PC-9 (cell line): ENCODE data around the gene SCN1A. TPM values are rescaled to one million over a fixed set of nuclear protein-coding genes. Genes with fewer than 3 reads are reported as not detected.

Experiments
- BruUV-seq: library from RNA; stranded (reverse); fragments of 400-500 nt; replicated peaks from 2 replicates; lab custom pipeline; 2021; lab: Mats Ljungman, UMichigan
- CTCF ChIA-PET: fragments of 300-600 bp; sonication (Branson Sonifier 250); formaldehyde crosslinking; loops from one replicate; lab custom pipeline; 2022; ENCODE audit warnings: antibody characterized with exemption; lab: Charles Lee
- POLR2A ChIA-PET: fragments of 300-600 bp; sonication (Branson Sonifier 250); formaldehyde crosslinking; loops from one replicate; lab custom pipeline; 2022; ENCODE audit warnings: antibody characterized with exemption; ENCODE audit not compliant: unreplicated experiment; lab: Charles Lee
- DNase-seq, 2 experiments: peaks; one replicate each; pipeline versions ENCODE4 v3.0.0 to v3.0.0-alpha.2; 2015 to 2022; ENCODE audit warnings: mixed read lengths in 1 of 2
- H2AFZ ChIP-seq: fragments of 200-600 bp; sonication (generic); 2 replicates; pipeline ENCODE4 v1.8.1; 2017; ENCODE audit warnings: antibody characterized with exemption
- H3F3A ChIP-seq: fragments of 200-600 bp; sonication (generic); 2 replicates; pipeline ENCODE4 v1.8.1; 2017; ENCODE audit warnings: antibody characterized with exemption, mild to moderate bottlenecking, low read depth; ENCODE audit not compliant: insufficient read depth
- H3K27ac ChIP-seq: fragments of 200-600 bp; sonication (generic); 2 replicates; pipeline ENCODE4 v1.6.1; 2016; ENCODE audit warnings: mixed run types
- H3K27me3 ChIP-seq: fragments of 200-600 bp; sonication (generic); 2 replicates; pipeline ENCODE4 v1.6.1; 2016; ENCODE audit warnings: low read depth, mixed run types; ENCODE audit not compliant: insufficient read depth
- H3K36me3 ChIP-seq: fragments of 200-600 bp; sonication (generic); 2 replicates; pipeline ENCODE4 v1.6.1; 2016; ENCODE audit warnings: low read depth, mixed run types
- H3K4me1 ChIP-seq: fragments of 200-600 bp; sonication (generic); replicated peaks from 2 replicates; pipeline ENCODE4 v1.6.1; 2016; ENCODE audit warnings: mixed run types; ENCODE audit not compliant: insufficient read depth
- H3K4me2 ChIP-seq: fragments of 200-600 bp; sonication (generic); 2 replicates; pipeline ENCODE4 v1.6.1; 2017; ENCODE audit warnings: mixed run types
- H3K4me3 ChIP-seq: fragments of 200-600 bp; sonication (generic); 2 replicates; pipeline ENCODE4 v1.6.1; 2016; ENCODE audit warnings: mixed run types
- H3K79me2 ChIP-seq: fragments of 200-600 bp; sonication (generic); 2 replicates; pipeline ENCODE4 v1.6.1; 2017; ENCODE audit warnings: low read depth, mixed run types
- H3K9me2 ChIP-seq: fragments of 200-600 bp; sonication (generic); 2 replicates; pipeline ENCODE4 v1.8.1; 2017; ENCODE audit warnings: mild to moderate bottlenecking; ENCODE audit not compliant: insufficient read depth
- H3K9me3 ChIP-seq: fragments of 200-600 bp; sonication (generic); 2 replicates; pipeline ENCODE4 v1.8.1; 2016; ENCODE audit warnings: low read depth; ENCODE audit not compliant: insufficient read depth
- H4K20me1 ChIP-seq: fragments of 200-600 bp; sonication (generic); 2 replicates; pipeline ENCODE4 v1.8.1; 2017; ENCODE audit not compliant: insufficient read depth
- EZH2 ChIP-seq: fragments of 200-600 bp; sonication (generic); IDR thresholded peaks from 2 replicates; pipeline ENCODE4 v1.8.0; 2017; ENCODE audit warnings: antibody characterized with exemption, low read depth
- intact Hi-C: fragments of 100-400 bp; cut with micrococcal nuclease; formaldehyde crosslinking; loops from one replicate; pipeline ENCODE4 v1.10.0; 2022; ENCODE audit not compliant: unreplicated experiment
- total RNA-seq: library from RNA; stranded (reverse); gene quantifications from 2 replicates; pipeline ENCODE4 v1.2.3, GENCODE V29; 2021
- TF ChIP-seq, protein P1 (sequence below): fragments of 200-600 bp; sonication (generic); conservative IDR thresholded peaks from 2 replicates; pipeline ENCODE4 v1.6.1; 2017; ENCODE audit warnings: mixed run types, antibody characterized with exemption, mild to moderate bottlenecking, moderate library complexity

Gene SCN1A
- total RNA-seq, 1 experiment from 2014 or later, result not detected

DNA sequence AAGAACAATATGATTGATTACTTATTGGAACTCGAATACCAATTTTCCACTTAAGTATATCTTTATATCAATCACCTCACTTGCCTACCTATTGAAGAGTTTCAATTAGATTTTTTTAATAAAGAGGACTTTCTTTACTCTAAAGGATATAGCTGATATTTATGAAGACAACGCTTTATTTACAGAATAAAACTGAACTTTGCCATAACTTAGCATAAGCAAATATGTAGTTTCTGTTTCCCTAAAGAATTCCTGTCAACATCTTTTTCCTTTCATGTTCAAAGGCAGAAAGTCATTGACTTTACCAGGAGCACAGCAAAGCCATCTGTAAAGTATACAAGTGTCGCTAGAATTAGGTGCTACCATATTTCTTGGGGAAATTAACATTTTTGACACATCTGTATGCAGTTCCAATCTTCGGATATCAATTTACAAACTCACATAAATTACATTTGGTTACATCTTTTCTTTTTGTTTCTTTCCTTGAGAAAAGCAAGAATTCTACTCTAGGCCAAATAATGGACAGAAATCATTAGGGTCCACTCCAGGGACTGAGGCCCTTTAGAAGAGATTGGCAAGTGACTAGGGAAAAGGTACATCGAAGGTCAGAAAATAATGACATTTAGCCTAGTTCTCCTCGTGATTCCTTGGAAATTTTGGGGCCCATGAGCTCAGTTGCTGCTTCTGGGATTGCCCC lies 7.5 kb upstream of the SCN1A start:
- H4K20me1 ChIP-seq, result no peaks in the 10 kb centered on the region
- H3K27ac ChIP-seq, result no peak overlapping the region
- H3K9me2 ChIP-seq, result no peaks in the 10 kb centered on the region
- CTCF ChIA-PET, result no interaction called here
- H3K4me2 ChIP-seq, result no peak overlapping the region
- no peaks in the 10 kb centered on the region for H3K79me2 ChIP-seq
- no peaks in the 10 kb centered on the region for H3K4me1 ChIP-seq
- H3K9me3 ChIP-seq, result no peaks in the 10 kb centered on the region
- no TSS peak for BruUV-seq
- no peak for DNase-seq
- POLR2A ChIA-PET, result no interaction called here
- H3K27me3 ChIP-seq, result no peaks in the 10 kb centered on the region
- H3K36me3 ChIP-seq, result no peaks in the 10 kb centered on the region
- no peaks in the 10 kb centered on the region for H3F3A ChIP-seq
- intact Hi-C loops, result no loop called here
- no peak overlapping the region for H3K4me3 ChIP-seq
- no peak overlapping the region for H2AFZ ChIP-seq
- no peak for TF ChIP-seq EZH2
- TF ChIP-seq, protein P1, sequence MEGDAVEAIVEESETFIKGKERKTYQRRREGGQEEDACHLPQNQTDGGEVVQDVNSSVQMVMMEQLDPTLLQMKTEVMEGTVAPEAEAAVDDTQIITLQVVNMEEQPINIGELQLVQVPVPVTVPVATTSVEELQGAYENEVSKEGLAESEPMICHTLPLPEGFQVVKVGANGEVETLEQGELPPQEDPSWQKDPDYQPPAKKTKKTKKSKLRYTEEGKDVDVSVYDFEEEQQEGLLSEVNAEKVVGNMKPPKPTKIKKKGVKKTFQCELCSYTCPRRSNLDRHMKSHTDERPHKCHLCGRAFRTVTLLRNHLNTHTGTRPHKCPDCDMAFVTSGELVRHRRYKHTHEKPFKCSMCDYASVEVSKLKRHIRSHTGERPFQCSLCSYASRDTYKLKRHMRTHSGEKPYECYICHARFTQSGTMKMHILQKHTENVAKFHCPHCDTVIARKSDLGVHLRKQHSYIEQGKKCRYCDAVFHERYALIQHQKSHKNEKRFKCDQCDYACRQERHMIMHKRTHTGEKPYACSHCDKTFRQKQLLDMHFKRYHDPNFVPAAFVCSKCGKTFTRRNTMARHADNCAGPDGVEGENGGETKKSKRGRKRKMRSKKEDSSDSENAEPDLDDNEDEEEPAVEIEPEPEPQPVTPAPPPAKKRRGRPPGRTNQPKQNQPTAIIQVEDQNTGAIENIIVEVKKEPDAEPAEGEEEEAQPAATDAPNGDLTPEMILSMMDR, result no peak

DNA sequence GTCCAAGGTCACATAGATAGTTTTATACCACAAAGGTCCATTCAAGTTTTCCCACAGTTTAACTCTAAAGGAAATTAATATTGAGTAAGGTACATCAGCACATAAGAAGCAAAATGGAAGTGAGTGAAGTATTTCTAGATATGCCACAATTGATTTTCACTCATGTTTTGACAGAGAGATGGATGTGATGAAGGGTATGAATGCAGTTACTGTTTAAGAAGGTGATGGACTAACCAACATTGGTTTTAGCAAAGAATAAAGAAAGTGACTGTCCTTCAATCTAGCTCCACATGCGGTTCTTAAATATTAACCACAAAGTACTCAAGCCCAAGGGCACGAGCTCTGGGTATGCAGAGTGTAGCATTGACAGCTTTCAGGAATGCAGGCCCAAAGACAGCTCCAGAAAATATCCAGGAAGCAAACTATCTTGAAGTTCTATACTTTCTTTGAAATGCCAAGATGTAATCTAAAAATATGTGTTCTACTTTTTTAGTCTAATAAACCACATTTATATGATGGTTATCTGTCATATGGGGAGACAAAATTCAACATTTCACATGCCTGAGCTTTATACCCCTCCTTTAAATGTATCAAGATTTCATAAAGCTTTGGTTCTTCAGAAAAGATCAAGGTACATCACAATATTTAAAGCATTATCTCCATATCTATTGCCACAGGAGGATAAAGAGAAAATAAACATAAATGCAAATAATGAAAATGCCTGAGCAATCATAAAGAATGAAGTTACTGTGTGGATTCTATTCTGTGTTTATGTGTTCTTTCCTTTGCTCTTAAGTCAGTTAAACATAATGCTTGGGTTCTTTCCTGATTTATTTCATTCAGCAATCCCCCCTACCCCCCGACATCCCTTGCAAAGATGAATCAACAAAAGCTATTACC lies 6.7 kb upstream of the SCN1A start:
- no peak overlapping the region for H2AFZ ChIP-seq
- no peaks in the 10 kb centered on the region for H3K27me3 ChIP-seq
- ChIA-PET POLR2A (interaction anchor here (0.6 kb wide), 1 partner anchor 891 kb away, joined by 3 read pairs; no protein-coding TSS in a partner anchor), CTCF (no interaction called here)
- no peak overlapping the region for H3K4me3 ChIP-seq
- intact Hi-C loops, result no loop called here
- no peaks in the 10 kb centered on the region for H3K79me2 ChIP-seq
- no peaks in the 10 kb centered on the region for H3F3A ChIP-seq
- H3K4me1 ChIP-seq, result no peaks in the 10 kb centered on the region
- no peak for DNase-seq
- no peak for TF ChIP-seq EZH2
- TF ChIP-seq, protein P1, result no peak
- H3K9me3 ChIP-seq, result no peaks in the 10 kb centered on the region
- no TSS peak for BruUV-seq
- no peaks in the 10 kb centered on the region for H3K9me2 ChIP-seq
- H3K36me3 ChIP-seq, result no peaks in the 10 kb centered on the region
- H3K4me2 ChIP-seq, result no peak overlapping the region
- no peak overlapping the region for H3K27ac ChIP-seq
- H4K20me1 ChIP-seq, result no peaks in the 10 kb centered on the region

DNA sequence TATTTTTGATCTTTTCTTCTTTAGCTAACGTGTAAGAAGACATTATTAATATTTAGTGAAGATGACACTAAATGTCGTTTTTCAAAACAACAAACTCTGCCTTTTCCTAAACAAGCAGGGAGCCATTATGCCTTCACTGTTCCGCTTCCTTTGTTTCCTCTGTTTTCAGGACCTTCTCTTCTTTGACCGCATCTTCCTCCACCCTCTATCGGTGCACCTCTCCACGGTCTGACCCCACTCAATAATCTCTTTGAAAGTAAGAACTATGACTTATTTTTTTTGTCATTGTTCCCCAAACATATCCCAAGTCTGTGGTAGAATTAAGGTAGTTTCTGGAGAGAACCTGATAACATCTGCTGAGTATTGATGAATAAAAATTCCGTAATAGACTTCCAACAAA lies 5.8 kb upstream of the SCN1A start:
- no peaks in the 10 kb centered on the region for H3K9me2 ChIP-seq
- TF ChIP-seq, protein P1, result no peak
- no peak for TF ChIP-seq EZH2
- H3F3A ChIP-seq, result no peaks in the 10 kb centered on the region
- ChIA-PET CTCF (no interaction called here), POLR2A (no interaction called here)
- no TSS peak for BruUV-seq
- no peaks in the 10 kb centered on the region for H3K36me3 ChIP-seq
- H3K4me3 ChIP-seq, result no peak overlapping the region
- no peaks in the 10 kb centered on the region for H3K9me3 ChIP-seq
- H3K4me1 ChIP-seq, result no peaks in the 10 kb centered on the region
- intact Hi-C loops, result no loop called here
- no peaks in the 10 kb centered on the region for H3K79me2 ChIP-seq
- no peak overlapping the region for H3K27ac ChIP-seq
- no peak overlapping the region for H2AFZ ChIP-seq
- no peak overlapping the region for H3K4me2 ChIP-seq
- no peaks in the 10 kb centered on the region for H4K20me1 ChIP-seq
- no peak for DNase-seq
- H3K27me3 ChIP-seq, result no peaks in the 10 kb centered on the region
